Measurements from ENCODE around the gene PROM1. TPM values are rescaled to one million over a fixed set of nuclear protein-coding genes. Genes with fewer than 3 reads are reported as not detected.

The PROM1 gene
- total and polyA plus RNA-seq, 2 of the 4 experiments (the other 2 are of a cell fraction), result not detected

DNA sequence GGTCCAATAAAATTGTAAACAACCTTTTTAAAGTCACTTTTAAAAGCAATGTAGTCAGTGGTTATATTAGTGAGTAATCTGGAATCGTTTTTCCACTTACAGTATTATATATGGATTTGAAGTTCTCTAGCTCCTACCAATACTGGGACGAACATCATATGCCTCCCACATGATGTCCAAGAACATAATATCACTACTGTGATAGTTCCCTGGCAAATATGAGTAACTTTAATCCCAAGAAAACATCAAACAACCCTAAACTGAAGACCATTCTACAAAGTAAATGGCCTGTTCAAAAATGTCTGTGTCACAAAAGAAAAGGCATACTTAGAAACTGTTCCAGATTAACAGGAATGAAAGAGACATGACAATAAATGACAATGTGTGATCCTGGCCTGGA is 67.3 kb downstream of the PROM1 start:
- in situ Hi-C loops (cut with MboI; ENCODE audit: low sequenced_read_pairs), result no loop called here
- H4K5ac ChIP-seq (ENCODE audit: low read depth, low read length), result no peak overlapping the region
- TF ChIP-seq MAFK (IDR thresholded peaks at IDR 0.05; ENCODE audit: low read depth, low read length), result no peak
- TF ChIP-seq, protein P1, sequence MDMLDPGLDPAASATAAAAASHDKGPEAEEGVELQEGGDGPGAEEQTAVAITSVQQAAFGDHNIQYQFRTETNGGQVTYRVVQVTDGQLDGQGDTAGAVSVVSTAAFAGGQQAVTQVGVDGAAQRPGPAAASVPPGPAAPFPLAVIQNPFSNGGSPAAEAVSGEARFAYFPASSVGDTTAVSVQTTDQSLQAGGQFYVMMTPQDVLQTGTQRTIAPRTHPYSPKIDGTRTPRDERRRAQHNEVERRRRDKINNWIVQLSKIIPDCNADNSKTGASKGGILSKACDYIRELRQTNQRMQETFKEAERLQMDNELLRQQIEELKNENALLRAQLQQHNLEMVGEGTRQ (IDR thresholded peaks at IDR 0.05; ENCODE audit: low read depth, low read length), result no peak
- TF ChIP-seq POLR2A (IDR thresholded peaks at IDR 0.05; ENCODE audit: low read depth, low read length), result no peak
- TF ChIP-seq NFE2L2 (IDR thresholded peaks at IDR 0.05; ENCODE audit: low read depth, low read length), result no peak
- TF ChIP-seq RAD21 (IDR thresholded peaks at IDR 0.05; ENCODE audit: low read length), result no peak
- TF ChIP-seq, protein P2, sequence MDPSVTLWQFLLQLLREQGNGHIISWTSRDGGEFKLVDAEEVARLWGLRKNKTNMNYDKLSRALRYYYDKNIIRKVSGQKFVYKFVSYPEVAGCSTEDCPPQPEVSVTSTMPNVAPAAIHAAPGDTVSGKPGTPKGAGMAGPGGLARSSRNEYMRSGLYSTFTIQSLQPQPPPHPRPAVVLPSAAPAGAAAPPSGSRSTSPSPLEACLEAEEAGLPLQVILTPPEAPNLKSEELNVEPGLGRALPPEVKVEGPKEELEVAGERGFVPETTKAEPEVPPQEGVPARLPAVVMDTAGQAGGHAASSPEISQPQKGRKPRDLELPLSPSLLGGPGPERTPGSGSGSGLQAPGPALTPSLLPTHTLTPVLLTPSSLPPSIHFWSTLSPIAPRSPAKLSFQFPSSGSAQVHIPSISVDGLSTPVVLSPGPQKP (IDR thresholded peaks at IDR 0.05; ENCODE audit: borderline replicate concordance, low read depth, low read length), result no peak
- TF ChIP-seq FOS (IDR thresholded peaks at IDR 0.05; ENCODE audit: low read depth, low read length), result no peak
- TF ChIP-seq BHLHE40 (IDR thresholded peaks at IDR 0.05; ENCODE audit: low read depth, low read length), result no peak

More for the DNA sequence above, 67.3 kb downstream of the PROM1 start:
- Histone ChIP-seq H2AK9ac (replicated peaks; ENCODE audit: low read depth, low read length, poor library complexity) (no peak overlapping the region), H3K79me1 (ENCODE audit: low read depth in 1 of 2, low read length in 2 of 2) (no peaks in the 10 kb centered on the region), H3K9ac (ENCODE audit: low read depth, low read length) (no peak overlapping the region), H2BK20ac (ENCODE audit: low read depth, low read length) (no peak overlapping the region), H3K4me2 (ENCODE audit: low read depth, low read length) (no peak overlapping the region), H3K36me3 (ENCODE audit: control insufficient read depth, insufficient read depth, low read length) (no peaks in the 10 kb centered on the region), H3K56ac (ENCODE audit: extremely low read depth, insufficient read depth, low read length) (no peak overlapping the region), H2AFZ (replicated peaks; ENCODE audit: low read length, poor library complexity) (no peak overlapping the region), H3K23ac (ENCODE audit: low read depth, low read length) (no peak overlapping the region), H4K20me1 (ENCODE audit: insufficient read depth, low read length) (no peaks in the 10 kb centered on the region), H2BK5ac (ENCODE audit: low read depth, low read length, poor library complexity, severe bottlenecking) (no peak overlapping the region), H2AK5ac (ENCODE audit: low read depth, low read length) (no peak overlapping the region), H4K91ac (ENCODE audit: insufficient read depth, low read depth, low read length) (no peak overlapping the region), H3K14ac (replicated peaks; ENCODE audit: low read depth, low read length) (no peak overlapping the region), H3K18ac (ENCODE audit: low read depth, low read length) (no peak overlapping the region), H4K8ac (ENCODE audit: low read depth in 2 of 2, low read length in 2 of 2) (no peak overlapping the region), H2BK120ac (ENCODE audit: low read depth, low read length) (no peak overlapping the region), H3K9me1 (ENCODE audit: insufficient read depth, low read length) (no peaks in the 10 kb centered on the region), H3K4ac (ENCODE audit: low read depth, low read length) (no peak overlapping the region), H3K4me1 (ENCODE audit: control insufficient read depth, insufficient read depth, low read length) (no peaks in the 10 kb centered on the region), H3K4me3 (ENCODE audit: insufficient read depth, low read depth, low read length) (no peak overlapping the region), H3K9me3 (ENCODE audit: control insufficient read depth, insufficient read depth, low read length) (no peaks in the 10 kb centered on the region), H2BK15ac (ENCODE audit: low read depth, low read length) (no peak overlapping the region), H3K27ac (ENCODE audit: insufficient read depth, low read length) (no peak overlapping the region), H3K27me3 (ENCODE audit: control insufficient read depth, insufficient read depth, low read length) (peaks cover 18% of the 10 kb centered on the region)
- ChIA-PET CTCF (interaction anchor here (1.2 kb wide), 1 partner anchor 211 kb away, joined by 6 read pairs; no protein-coding TSS in a partner anchor), POLR2A (ENCODE audit: unreplicated experiment) (no interaction called here)
- DNase-seq (no peak), ATAC-seq (ENCODE audit: low read depth) (no peak)
- intact Hi-C loops (cut with micrococcal nuclease) (no loop called here), dilution Hi-C loops (cut with HindIII; ENCODE audit: low sequenced_read_pairs, unreplicated experiment) (no loop called here)
- no CpG with 5 or more reads among the region's 2 CpGs for WGBS, 2 experiments (ENCODE audit: extremely low coverage in 2 of 2, insufficient read length in 1 of 2)
- no TSS peak for BruUV-seq (replicated peaks)
